HG03565 (cell line): Measurements from ENCODE around the gene STK11.

Experiments used
- ATAC-seq: cut with Tn5 transposase; IDR thresholded peaks from one replicate; pipeline ENCODE4 v1.9.1; 2021; ENCODE audit warnings: mild to moderate bottlenecking, moderate library complexity; ENCODE audit not compliant: unreplicated experiment

Gene STK11

GRCh38 chr19:1260749-1261537 lies 55.4 kb downstream of the STK11 start:
- peak; percentile 42 for ATAC-seq

GRCh38 chr19:1261538-1261797 lies 55.9 kb downstream of the STK11 start:
- no peak for ATAC-seq

GRCh38 chr19:1261798-1262622 lies 56.4 kb downstream of the STK11 start:
- no peak for ATAC-seq

DNA sequence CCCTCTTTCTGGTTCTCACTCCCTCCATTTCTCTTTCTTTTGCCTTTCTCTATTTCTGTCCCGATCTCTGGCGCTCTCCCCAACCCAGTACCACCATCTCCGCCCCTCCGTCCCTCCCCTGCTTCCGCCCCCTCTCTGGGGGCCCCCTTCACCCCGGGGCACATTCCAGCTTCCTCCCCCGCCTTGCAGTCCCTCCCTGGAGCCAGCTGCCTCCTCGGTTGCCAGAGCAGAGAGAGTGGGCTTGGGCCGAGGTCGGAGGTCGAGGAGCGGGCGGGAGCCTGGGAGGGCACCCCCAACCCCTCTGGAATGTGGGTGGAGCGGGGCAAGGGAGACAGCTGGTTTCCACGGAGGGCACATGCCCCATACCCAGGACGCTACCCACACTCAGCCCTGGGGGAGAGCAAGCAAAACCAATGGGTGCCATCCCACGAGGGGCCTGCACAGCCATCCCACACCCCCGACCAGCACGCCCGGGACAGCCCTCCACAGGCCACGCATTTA lies 57.1 kb downstream of the STK11 start:
- ATAC-seq = no peak

- no peak for ATAC-seq
Measured at GRCh38 chr19:1263188-1263587, 57.6 kb downstream of the STK11 start.

DNA sequence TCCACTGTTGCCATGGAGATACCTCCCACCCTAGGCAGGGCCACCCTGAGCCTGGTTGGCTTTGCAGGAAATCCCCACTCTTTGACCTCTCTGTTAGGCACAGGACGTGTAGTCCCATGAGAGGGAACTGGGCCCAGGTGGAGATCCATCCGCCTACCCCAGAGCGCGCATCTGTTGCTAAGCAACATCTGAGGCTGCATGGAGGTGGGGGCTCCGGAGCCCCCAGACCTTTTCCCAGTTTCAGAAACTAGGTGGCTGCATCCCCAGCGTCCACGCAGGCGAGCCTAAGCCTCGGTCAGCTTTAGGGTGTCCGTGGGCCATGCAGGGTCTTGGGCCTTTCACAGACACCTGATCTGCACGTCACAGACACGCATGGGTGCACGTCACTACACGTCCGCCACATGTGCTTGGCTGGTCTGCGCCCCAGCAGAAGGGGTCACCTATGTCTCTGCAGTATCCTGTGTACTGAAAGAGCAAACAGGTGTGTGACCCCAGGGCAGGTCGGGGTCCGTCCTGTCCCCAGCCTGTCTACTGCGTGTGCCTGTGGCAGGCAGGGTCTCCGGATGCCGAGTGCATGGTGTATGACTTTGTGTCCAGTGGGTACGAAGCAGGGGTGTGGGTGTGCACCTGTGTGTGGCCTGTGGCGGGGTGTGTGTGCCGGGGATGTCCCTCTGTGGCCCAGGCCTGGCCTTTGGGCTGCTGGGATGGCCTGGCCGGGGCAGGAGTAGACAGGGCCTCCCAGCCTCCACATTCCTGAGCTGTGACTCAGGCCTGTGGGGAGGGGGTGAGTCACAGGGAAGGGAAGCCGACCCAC lies 59.4 kb downstream of the STK11 start:
- ATAC-seq = no peak

GRCh38 chr19:1265615-1266128 lies 60.1 kb downstream of the STK11 start:
- ATAC-seq = no peak

GRCh38 chr19:1266129-1266915 lies 60.7 kb downstream of the STK11 start:
- ATAC-seq = peak; percentile 26

DNA sequence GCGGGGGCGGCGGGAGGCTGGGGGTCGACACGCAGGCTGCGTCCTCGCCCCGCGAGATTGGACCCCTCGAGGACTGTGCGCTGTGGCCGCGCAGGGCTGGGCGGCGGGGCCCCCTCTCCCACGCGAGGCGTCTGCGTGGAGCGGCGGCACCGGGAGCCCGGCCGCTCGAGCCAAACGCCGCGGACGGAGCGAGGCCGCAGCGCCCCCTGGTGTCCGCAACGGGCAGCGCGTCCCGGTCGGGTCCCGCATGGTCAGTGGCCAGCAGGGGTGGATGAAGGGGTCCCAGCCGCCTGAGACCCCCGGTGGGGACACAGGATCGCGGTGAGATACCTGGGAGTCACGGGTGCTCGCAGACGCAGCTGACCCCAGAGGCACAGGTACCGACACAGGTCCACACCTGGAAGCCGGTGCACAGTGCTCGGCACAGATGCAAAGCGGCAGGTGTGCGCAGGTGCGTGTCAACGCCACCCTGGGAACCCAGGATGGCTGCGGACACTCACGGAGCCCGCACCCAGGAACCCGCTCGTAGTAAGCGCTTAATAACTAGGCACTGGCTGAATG lies 61.4 kb downstream of the STK11 start:
- peak; percentile 10 for ATAC-seq

GRCh38 chr19:1267477-1268225 lies 62.1 kb downstream of the STK11 start:
- no peak for ATAC-seq

DNA sequence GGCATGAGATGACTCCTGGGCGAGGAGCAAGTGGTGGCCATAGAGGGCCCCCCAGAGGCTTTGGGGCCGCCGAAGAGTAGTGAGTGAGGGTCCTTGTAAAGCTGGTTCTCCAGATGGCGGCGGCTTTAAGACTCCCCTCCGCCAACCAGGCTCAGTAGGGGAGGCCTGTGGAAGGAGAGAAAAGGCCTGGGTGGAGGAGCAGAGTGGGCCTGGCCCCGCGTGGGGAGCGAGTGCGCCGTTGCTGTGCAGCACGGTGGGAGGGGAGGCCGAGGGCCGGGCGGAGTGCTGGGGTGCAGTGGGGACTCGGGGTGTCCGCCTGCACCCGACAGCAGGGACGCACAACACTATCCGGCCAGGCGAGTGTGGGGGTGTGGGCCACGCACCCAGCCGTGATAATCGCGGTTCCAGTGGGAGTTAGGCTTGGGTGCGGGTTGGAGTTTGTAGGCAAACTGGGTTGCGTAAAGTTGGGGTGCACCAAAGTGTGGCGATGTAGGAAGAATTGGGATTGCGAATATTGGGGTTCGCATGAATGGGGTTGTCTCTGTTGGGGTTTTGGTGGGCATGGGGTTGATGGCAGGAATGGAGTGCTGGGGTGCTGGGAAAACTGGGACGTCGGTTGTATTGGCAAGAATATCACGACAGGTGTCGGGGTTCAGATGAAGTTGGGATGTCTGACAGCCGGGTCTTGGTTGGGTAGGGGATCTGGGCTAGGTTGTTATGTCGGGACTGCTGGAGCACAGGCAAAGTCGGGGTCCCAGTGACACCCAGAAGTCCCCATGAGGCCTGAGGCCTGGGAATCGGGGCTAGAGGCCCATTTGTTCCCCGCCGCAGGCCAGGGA lies 62.9 kb downstream of the STK11 start:
- no peak for ATAC-seq

DNA sequence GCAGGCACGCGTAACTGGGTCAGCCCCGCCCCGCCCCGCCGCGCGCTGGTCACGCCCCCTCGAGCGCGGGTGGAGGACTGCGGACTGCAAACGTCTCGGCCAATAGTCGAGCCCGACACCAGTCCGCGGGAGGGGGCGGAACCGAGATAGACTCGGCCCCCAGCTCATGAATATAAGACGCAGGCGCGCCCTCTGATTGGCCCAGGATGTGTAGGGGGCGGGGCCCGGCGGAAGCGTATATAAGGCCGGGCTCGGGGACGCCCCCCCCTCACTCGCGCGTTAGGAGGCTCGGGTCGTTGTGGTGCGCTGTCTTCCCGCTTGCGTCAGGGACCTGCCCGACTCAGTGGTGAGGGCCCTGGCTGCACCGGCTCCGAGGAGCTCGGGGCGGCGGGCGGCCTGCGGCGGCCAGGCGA lies 63.5 kb downstream of the STK11 start, which contains the start of gene CIRBP:
Gene CIRBP, plus strand, starts transcription at position 268 of the 413 bp plus-strand sequence. CDS start 1,602 bp downstream, outside the sequence.
- ATAC-seq = peak; percentile 30

GRCh38 chr19:1269478-1270212 lies 64.1 kb downstream of the STK11 start:
- ATAC-seq = peak; percentile 14

DNA sequence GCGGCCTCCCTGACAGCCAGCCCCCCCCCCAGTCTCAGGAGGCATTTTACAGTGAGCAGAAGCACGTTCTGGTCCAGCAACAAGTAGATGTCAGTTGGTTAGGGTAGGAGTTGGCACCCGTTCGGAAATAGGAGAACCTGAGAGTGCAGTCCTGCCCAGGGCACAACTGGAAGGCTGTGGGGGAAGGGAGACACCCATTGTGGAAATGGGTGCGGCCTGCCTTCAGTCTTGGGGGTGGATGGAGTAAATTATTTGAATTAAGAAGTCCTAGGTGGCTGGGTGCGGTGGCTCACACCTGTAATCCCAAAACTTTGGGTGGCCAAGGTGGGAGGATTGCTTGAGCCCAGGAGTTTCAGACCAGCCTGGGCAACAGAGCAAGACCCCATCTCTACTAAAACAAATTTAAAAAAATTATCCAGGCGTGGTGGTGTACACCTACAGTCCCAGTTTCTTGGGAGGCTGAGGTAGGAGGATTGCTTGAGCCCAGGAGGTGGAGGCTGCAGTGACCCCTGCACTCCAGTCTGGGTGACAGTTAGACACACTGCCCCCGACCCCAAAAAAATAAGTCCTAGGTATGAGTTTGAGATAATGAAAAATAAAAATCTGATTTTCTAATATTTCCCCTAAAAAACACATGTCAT lies 64.8 kb downstream of the STK11 start:
- no peak for ATAC-seq

- no peak for ATAC-seq
Measured at GRCh38 chr19:1270854-1271527, 65.4 kb downstream of the STK11 start.
